SK-N-MC (cell line): ENCODE measurements around the gene LAS1L.
"Not testable (repeated sequence)": the region's sequence is repeated elsewhere in the genome, so short reads cannot be mapped to it uniquely, and the experiment has no call there.

Experiments
- DNase-seq: peaks from one replicate; pipeline ENCODE4 v3.0.0-alpha.2; 2011; ENCODE audit warnings: low read depth, low spot score
- H3K27ac ChIP-seq: fragments of 200-600 bp; sonication (generic); 2 replicates; pipeline ENCODE4 v1.5.1; 2016; ENCODE audit warnings: mixed run types
- H3K36me3 ChIP-seq: fragments of 200-600 bp; sonication (generic); 2 replicates; pipeline ENCODE4 v1.6.1; 2017; ENCODE audit warnings: antibody characterized with exemption, low read length, mixed read lengths; ENCODE audit not compliant: insufficient read depth
- H3K4me3 ChIP-seq: fragments of 200-600 bp; sonication (generic); 2 replicates; pipeline ENCODE4 v1.5.1; 2016
- H3K9ac ChIP-seq: fragments of 200-600 bp; sonication (generic); 2 replicates; pipeline ENCODE4 v1.8.0; 2017; ENCODE audit warnings: mixed run types, mixed read lengths; ENCODE audit not compliant: insufficient read length
- H3K9me3 ChIP-seq: fragments of 200-600 bp; sonication (generic); 2 replicates; pipeline ENCODE4 v1.6.1; 2017; ENCODE audit warnings: low read depth, mild to moderate bottlenecking, antibody characterized with exemption, low read length, moderate library complexity, mixed read lengths
- EZH2 ChIP-seq: fragments of 200-600 bp; sonication (generic); IDR thresholded peaks from one replicate; pipeline ENCODE4 v1.6.1; 2017; ENCODE audit warnings: antibody characterized with exemption
- FOXP2 ChIP-seq: optimal IDR thresholded peaks from 2 replicates; pipeline ENCODE3; 2011; ENCODE audit warnings: mild to moderate bottlenecking, moderate library complexity; ENCODE audit not compliant: insufficient read depth; ENCODE audit errors: extremely low read length, control extremely low read depth
- POLR2AphosphoS5 ChIP-seq: IDR thresholded peaks from 2 replicates; pipeline ENCODE4 v1.6.1; 2012; ENCODE audit warnings: mild to moderate bottlenecking, low read depth, low read length, borderline replicate concordance

The LAS1L gene

DNA sequence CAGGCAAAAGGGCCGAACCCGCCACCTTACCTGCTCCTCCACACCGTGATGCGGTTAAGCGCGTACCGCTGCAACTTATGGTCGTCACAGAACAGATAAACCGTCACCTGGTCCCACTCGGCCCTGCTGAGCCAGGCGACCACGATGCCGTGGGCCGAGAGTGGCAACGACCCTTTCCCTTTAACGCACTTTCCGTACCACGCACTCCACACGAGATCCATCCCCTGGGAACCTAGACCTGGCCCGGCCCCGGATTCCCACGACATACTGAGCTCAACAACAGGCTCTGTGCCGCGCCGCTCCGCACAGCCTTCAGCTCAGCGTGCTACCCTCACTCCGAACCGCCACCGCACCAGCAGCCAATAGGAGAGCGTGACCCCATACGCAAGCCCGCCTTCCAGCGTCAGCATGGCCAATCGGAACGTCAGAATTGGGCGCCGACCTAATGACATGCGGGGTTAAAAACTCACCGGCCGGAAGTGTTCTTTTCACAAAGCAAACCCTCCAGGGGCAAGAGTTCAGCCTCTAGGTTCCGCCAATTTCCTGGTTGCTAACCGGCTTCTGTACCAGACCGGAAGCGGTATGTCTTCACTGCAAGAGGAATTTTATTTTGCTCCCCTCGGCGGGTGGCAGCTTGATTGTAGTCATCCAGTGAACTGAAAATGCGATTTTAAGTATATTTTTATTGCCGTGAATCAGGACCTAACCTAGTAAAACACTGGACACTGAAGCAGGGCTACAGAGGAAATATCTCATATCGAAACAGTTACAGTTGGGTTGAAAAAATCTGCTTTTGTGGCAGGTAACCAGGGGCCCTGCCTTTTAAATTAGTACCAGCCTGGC is at the start of gene LAS1L:
Gene LAS1L (minus strand): TSS at position 338 of the 843 bp plus-strand sequence. CDS start 72 bp downstream, at position 266.
- no peaks in the 10 kb centered on the region for H3K9me3 ChIP-seq
- H3K27ac ChIP-seq = no peak within 1 kb of the TSS
- peak; percentile 76 for DNase-seq
- peaks cover 11% of the 10 kb centered on the region; the same call in 1 of the 2 replicates for H3K36me3 ChIP-seq
- peak within 1 kb of the TSS; percentile 86 for H3K4me3 ChIP-seq
- TF ChIP-seq EZH2 (no peak), POLR2AphosphoS5 (peak; percentile 71; the same call in 1 of the 2 replicates), FOXP2 (no peak)
- H3K9ac ChIP-seq = peak within 1 kb of the TSS; percentile 81

DNA sequence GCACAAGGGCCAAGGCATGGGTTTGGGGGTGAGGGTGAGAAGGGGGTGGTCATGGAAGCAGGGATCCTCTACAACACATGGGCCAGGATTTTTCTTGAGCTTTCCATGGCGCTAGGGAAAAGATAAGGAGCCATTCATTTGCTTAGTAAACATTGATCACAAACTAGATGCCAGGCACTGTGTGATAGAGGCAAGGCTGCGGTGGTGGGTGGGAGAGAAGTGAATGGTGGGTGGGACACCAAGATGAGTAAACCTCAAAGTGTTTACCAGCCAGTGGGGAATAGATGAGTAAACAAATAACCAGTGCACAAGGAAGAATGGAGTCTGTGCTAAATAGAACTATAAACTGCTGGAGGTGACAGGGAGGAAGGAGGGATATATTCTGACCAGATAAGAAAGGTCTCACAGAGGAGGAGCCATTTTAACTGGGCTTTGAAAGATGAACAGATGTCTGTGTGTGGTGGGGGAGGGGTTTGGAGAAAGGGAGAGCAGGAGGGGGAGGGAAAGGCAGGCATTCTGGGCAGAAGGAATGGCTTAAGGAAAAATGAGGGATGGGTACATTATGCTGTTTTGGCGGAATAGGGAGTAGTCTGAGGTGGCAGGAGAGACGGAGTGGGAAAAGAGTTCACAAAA is 48.0 kb upstream of the LAS1L start:
- Histone ChIP-seq H3K9ac (no peak overlapping the region), H3K27ac (no peak overlapping the region), H3K36me3 (no peaks in the 10 kb centered on the region), H3K9me3 (no peaks in the 10 kb centered on the region), H3K4me3 (no peak overlapping the region)
- no peak for DNase-seq
- no peak for TF ChIP-seq EZH2
- no peak for TF ChIP-seq FOXP2
- no peak for TF ChIP-seq POLR2AphosphoS5

DNA sequence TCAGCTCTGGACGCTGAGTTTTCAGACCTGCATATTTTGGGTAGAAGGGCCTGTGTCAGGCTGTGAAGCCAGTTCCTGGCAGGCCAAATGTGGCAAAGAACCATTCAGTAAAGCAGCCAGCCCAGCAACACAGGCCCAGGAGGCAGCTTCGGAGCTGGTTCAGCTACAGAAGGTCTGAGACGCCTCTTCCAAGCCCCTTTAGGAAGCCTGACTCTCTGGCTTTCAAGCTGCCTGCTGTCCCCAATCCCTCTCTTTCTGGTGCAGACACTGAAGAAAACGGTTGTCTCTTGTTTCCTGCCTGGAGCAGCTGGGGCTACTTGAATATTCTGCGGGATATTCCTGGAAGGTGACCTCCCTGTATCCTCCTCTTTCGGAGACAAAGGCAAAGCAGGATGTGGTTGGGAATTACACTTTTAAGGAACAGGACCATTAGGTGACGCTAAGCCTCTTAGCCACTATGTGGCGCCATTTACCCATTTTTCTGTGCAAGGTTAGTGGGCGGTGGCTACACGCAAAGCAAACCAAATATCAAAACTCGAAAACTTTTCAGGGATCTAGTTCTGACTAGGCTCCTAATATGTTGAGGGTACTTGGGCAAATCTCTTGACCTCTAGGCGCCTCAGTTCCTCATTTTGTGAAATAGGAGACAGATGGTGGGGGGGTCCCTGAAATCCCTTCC is 47.2 kb upstream of the LAS1L start:
- peak; percentile 47 for DNase-seq
- H3K36me3 ChIP-seq = no peaks in the 10 kb centered on the region
- H3K27ac ChIP-seq = no peak overlapping the region
- H3K4me3 ChIP-seq = no peak overlapping the region
- H3K9me3 ChIP-seq = no peaks in the 10 kb centered on the region
- no peak overlapping the region for H3K9ac ChIP-seq
- TF ChIP-seq POLR2AphosphoS5 (no peak), FOXP2 (no peak), EZH2 (no peak)

DNA sequence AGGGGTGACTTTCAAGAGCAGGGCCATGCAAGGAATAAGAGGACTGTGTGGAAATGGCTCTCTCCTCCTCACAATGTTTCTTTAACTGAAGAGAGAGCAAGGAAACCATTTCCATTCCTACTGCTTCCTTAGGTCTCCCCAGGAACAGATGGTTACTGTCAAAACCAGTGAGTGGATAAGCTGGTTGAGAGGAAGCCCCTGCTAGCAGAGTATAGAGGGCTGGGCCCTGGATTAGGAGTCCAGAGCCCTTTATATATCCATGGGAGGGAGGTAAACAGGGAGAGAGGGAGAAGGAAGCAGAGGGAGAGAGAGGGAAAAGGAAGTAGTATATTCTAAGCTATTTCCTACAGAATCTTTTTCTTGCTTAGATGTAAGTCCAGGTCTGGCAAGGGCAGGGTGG is 43.8 kb upstream of the LAS1L start:
- Histone ChIP-seq H3K9me3 (no peaks in the 10 kb centered on the region), H3K4me3 (no peak overlapping the region), H3K9ac (no peak overlapping the region), H3K27ac (no peak overlapping the region), H3K36me3 (no peaks in the 10 kb centered on the region)
- no peak for DNase-seq
- no peak for TF ChIP-seq POLR2AphosphoS5
- no peak for TF ChIP-seq EZH2
- no peak for TF ChIP-seq FOXP2

DNA sequence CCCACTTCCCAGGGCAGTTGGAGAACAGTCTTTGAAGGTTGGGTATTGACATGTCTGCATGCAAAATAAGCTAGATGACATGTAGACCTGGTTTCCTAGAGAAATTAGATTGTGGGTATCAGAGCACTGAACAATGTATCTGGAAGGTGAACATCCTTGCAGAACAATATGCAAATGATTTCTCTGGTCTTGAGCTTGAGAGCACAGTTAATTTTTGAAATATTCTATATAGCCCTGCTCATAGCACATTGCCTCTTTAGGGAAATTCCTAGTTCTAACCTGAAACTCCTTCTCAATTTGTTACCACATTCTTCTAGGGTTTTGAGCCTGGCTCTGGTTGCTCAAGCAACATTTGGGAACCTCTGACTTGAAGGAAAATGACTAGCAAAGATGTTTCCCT is 41.6 kb upstream of the LAS1L start:
- H3K36me3 ChIP-seq = no peaks in the 10 kb centered on the region
- H3K27ac ChIP-seq = no peak overlapping the region
- DNase-seq = no peak
- H3K9ac ChIP-seq = no peak overlapping the region
- no peak overlapping the region for H3K4me3 ChIP-seq
- H3K9me3 ChIP-seq = no peaks in the 10 kb centered on the region
- TF ChIP-seq POLR2AphosphoS5 = no peak
- TF ChIP-seq FOXP2 = no peak
- TF ChIP-seq EZH2 = no peak

DNA sequence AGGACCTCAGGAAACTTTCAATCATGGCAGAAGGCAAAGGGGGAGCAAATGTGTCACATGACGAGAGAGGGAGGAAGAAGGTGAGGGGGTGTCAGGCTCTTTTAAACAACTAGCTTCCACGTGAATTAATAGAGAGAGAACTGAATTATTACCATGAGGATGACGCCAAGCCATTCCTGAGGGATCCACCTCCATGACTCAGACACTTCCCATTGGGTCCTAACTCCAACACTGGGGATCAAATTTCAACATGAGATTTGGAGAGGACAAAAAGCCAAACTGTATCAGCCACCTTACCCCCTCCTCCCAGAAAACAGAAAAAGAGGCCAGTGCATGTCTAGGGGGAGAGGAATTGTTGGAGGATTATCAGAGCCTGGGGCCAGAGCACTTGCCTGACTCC is 40.4 kb upstream of the LAS1L start:
- no peak for DNase-seq
- no peaks in the 10 kb centered on the region for H3K9me3 ChIP-seq
- TF ChIP-seq FOXP2 = no peak
- no peak for TF ChIP-seq EZH2
- TF ChIP-seq POLR2AphosphoS5 = no peak
- no peak overlapping the region for H3K4me3 ChIP-seq
- no peaks in the 10 kb centered on the region for H3K36me3 ChIP-seq
- no peak overlapping the region for H3K9ac ChIP-seq
- no peak overlapping the region for H3K27ac ChIP-seq

DNA sequence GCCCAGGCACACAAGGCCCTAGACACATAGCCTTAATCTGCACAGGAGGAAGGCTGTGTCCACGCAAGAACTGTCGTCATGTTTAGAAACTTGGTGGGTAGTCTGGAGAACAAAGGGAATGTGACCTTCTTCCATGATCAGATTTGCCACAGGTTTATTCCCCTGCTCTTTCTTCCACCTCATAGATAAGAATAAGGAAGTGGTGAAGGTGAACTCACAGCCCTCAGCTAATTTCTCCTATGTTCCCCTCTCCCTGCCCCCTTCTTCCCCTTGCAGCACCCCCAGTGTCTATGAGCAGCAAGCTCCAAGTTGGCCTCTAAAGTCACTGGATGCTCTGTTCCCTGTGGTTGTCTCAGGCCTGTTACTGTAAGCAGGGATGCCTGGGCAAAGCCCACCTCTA is 39.8 kb upstream of the LAS1L start:
- Histone ChIP-seq H3K27ac (no peak overlapping the region), H3K9me3 (no peaks in the 10 kb centered on the region), H3K36me3 (no peaks in the 10 kb centered on the region), H3K9ac (no peak overlapping the region), H3K4me3 (no peak overlapping the region)
- DNase-seq = no peak
- TF ChIP-seq POLR2AphosphoS5 (no peak), EZH2 (no peak), FOXP2 (no peak)

DNA sequence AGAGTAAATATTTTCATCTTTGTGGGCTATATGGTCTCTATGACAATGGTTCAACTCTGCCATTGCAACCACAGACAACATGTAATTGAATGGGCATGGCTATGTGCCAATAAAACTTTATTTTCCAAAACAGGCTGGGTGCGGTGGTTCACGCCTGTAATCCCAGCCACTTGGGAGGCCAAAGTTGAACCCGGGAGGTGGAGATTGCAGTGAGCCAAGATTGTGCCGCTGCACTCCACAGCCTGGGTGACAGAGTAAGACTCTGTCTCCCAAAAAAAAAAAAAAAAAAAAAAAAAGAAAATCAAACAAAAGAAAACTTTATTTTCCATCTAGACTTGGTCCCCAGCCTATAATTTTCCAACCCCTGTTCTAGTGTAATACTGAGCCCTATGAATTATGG is 38.4 kb upstream of the LAS1L start:
- Histone ChIP-seq H3K9ac (no peak overlapping the region), H3K4me3 (no peak overlapping the region), H3K36me3 (no peaks in the 10 kb centered on the region), H3K9me3 (no peaks in the 10 kb centered on the region), H3K27ac (no peak overlapping the region)
- DNase-seq = no peak
- TF ChIP-seq EZH2 = no peak

DNA sequence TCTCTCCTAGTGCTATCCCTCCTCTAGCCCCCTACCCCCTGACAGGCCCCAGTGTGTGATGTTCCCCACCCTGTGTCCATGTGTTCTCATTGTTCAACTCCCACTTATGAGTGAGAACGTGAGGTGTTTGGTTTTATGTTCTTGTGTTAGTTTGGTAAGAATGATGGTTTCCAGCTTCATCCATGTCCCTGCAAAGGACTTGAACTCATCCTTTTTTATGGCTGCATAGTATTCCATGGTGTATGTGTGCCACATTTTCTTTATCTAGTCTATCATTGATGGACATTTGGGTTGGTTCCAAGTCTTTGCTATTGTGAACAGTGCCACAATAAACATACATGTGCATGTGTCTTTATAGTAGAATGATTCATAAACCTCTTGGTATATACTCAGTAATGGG is 28.3 kb upstream of the LAS1L start:
- not testable (repeated sequence) for H3K9ac ChIP-seq, DNase-seq, H3K27ac ChIP-seq, H3K4me3 ChIP-seq, H3K36me3 ChIP-seq, H3K9me3 ChIP-seq
